Central memory CD8-positive, alpha-beta T cell (primary cell): ENCODE measurements around the gene STXBP6.
"Not testable (repeated sequence)": the region's sequence is repeated elsewhere in the genome, so short reads cannot be mapped to it uniquely, and the experiment has no call there.

Experiments used
- ATAC-seq: fragments of 150-1000 bp; cut with Tn5 transposase; replicated peaks from 2 replicates; pipeline ENCODE4 v1.10.0; 2022; ENCODE audit warnings: mild to moderate bottlenecking, moderate FRiP score, moderate number of reproducible peaks; ENCODE audit not compliant: poor library complexity, severe bottlenecking; ENCODE audit errors: extremely low read depth
- DNase-seq, 2 donors: peaks; one replicate each; pipeline ENCODE4 v3.0.0; 2021; ENCODE audit warnings: low spot score in 2 of 2
- H3K27ac Mint-ChIP-seq: one replicate; pipeline ENCODE4 v1.8.0; 2022; ENCODE audit warnings: low read depth, mild to moderate bottlenecking, moderate library complexity, mixed read lengths
- H3K27me3 Mint-ChIP-seq: one replicate; pipeline ENCODE4 v1.8.0; 2022; ENCODE audit warnings: mixed read lengths
- H3K36me3 Mint-ChIP-seq: one replicate; pipeline ENCODE4 v1.8.0; 2022; ENCODE audit warnings: mild to moderate bottlenecking, moderate library complexity, mixed read lengths; ENCODE audit not compliant: insufficient read depth
- H3K4me1 Mint-ChIP-seq: one replicate; pipeline ENCODE4 v1.8.0; 2022; ENCODE audit warnings: mixed read lengths
- H3K4me3 Mint-ChIP-seq: one replicate; pipeline ENCODE4 v1.8.0; 2022; ENCODE audit warnings: mild to moderate bottlenecking, moderate library complexity, mixed read lengths
- H3K9me3 Mint-ChIP-seq: one replicate; pipeline ENCODE4 v1.8.0; 2022; ENCODE audit warnings: mixed read lengths

Gene STXBP6

GRCh38 chr14:24966579-24966964, 83.4 kb downstream of the STXBP6 start:
- ATAC-seq (no peak), DNase-seq (no peak)
- no peaks in the 10 kb centered on the region for H3K9me3 Mint-ChIP-seq
- no peak overlapping the region for H3K27ac Mint-ChIP-seq
- no peak overlapping the region for H3K4me3 Mint-ChIP-seq
- H3K4me1 Mint-ChIP-seq, result no peaks in the 10 kb centered on the region
- H3K27me3 Mint-ChIP-seq, result peaks cover 34% of the 10 kb centered on the region
- H3K36me3 Mint-ChIP-seq, result no peaks in the 10 kb centered on the region

- Mint-ChIP-seq H3K9me3 (no peaks in the 10 kb centered on the region), H3K4me3 (no peak overlapping the region), H3K4me1 (no peaks in the 10 kb centered on the region), H3K27ac (no peak overlapping the region), H3K36me3 (no peaks in the 10 kb centered on the region), H3K27me3 (peaks cover 34% of the 10 kb centered on the region)
- no peak for ATAC-seq
- no peak for DNase-seq
Observed at GRCh38 chr14:24965934-24966578, 83.9 kb downstream of the STXBP6 start.

- Mint-ChIP-seq H3K27me3 (peaks cover 34% of the 10 kb centered on the region), H3K4me1 (no peaks in the 10 kb centered on the region), H3K27ac (no peak overlapping the region), H3K36me3 (no peaks in the 10 kb centered on the region), H3K9me3 (no peaks in the 10 kb centered on the region), H3K4me3 (no peak overlapping the region)
- DNase-seq (no peak), ATAC-seq (no peak)
Observed at GRCh38 chr14:24965578-24965933, 84.4 kb downstream of the STXBP6 start.

- Mint-ChIP-seq H3K27me3 (peaks cover 34% of the 10 kb centered on the region), H3K4me3 (no peak overlapping the region), H3K4me1 (no peaks in the 10 kb centered on the region), H3K9me3 (no peaks in the 10 kb centered on the region), H3K36me3 (no peaks in the 10 kb centered on the region), H3K27ac (no peak overlapping the region)
- DNase-seq, result no peak
- no peak for ATAC-seq
Observed at GRCh38 chr14:24964591-24964990, 85.4 kb downstream of the STXBP6 start.

GRCh38 chr14:24964048-24964447, 85.9 kb downstream of the STXBP6 start:
- Mint-ChIP-seq H3K9me3 (no peaks in the 10 kb centered on the region), H3K27me3 (peaks cover 32% of the 10 kb centered on the region)

GRCh38 chr14:24962118-24962517, 87.8 kb downstream of the STXBP6 start:
- peaks cover 21% of the 10 kb centered on the region for H3K27me3 Mint-ChIP-seq
- H3K4me1 Mint-ChIP-seq, H3K36me3 Mint-ChIP-seq, H3K27ac Mint-ChIP-seq, DNase-seq, ATAC-seq, H3K9me3 Mint-ChIP-seq, H3K4me3 Mint-ChIP-seq: not testable (repeated sequence)

More at GRCh38 chr14:24964048-24964447, 85.9 kb downstream of the STXBP6 start:
- Mint-ChIP-seq H3K4me1 (no peaks in the 10 kb centered on the region), H3K36me3 (no peaks in the 10 kb centered on the region), H3K27ac (no peak overlapping the region), H3K4me3 (no peak overlapping the region)
- DNase-seq (no peak), ATAC-seq (no peak)

- Mint-ChIP-seq H3K27ac (no peak overlapping the region), H3K4me1 (no peaks in the 10 kb centered on the region), H3K27me3 (peaks cover 13% of the 10 kb centered on the region), H3K4me3 (no peak overlapping the region), H3K9me3 (no peaks in the 10 kb centered on the region), H3K36me3 (no peaks in the 10 kb centered on the region)
- DNase-seq (no peak), ATAC-seq (no peak)
Observed at GRCh38 chr14:24960816-24961215, 89.1 kb downstream of the STXBP6 start.

- Mint-ChIP-seq H3K36me3 (no peaks in the 10 kb centered on the region), H3K27ac (no peak overlapping the region), H3K4me1 (no peaks in the 10 kb centered on the region), H3K9me3 (no peaks in the 10 kb centered on the region), H3K27me3 (peaks cover 16% of the 10 kb centered on the region), H3K4me3 (no peak overlapping the region)
- DNase-seq (no peak), ATAC-seq (no peak)
Observed at GRCh38 chr14:24959791-24960331, 90.1 kb downstream of the STXBP6 start.

- Mint-ChIP-seq H3K9me3 (no peaks in the 10 kb centered on the region), H3K27ac (no peak overlapping the region), H3K4me3 (no peak overlapping the region), H3K36me3 (no peaks in the 10 kb centered on the region), H3K4me1 (no peaks in the 10 kb centered on the region), H3K27me3 (peaks cover 27% of the 10 kb centered on the region)
- ATAC-seq (no peak), DNase-seq (no peak)
Observed at GRCh38 chr14:24958271-24958670, 91.7 kb downstream of the STXBP6 start.

GRCh38 chr14:24957814-24958213, 92.1 kb downstream of the STXBP6 start:
- H3K9me3 Mint-ChIP-seq, result no peaks in the 10 kb centered on the region
- no peak for DNase-seq
- no peak for ATAC-seq
- no peak overlapping the region for H3K27ac Mint-ChIP-seq
- H3K4me3 Mint-ChIP-seq, result no peak overlapping the region
- no peaks in the 10 kb centered on the region for H3K4me1 Mint-ChIP-seq
- H3K27me3 Mint-ChIP-seq, result peaks cover 31% of the 10 kb centered on the region
- no peaks in the 10 kb centered on the region for H3K36me3 Mint-ChIP-seq

- no peak for DNase-seq
- no peak overlapping the region for H3K4me3 Mint-ChIP-seq
- no peak overlapping the region for H3K27ac Mint-ChIP-seq
- no peaks in the 10 kb centered on the region for H3K4me1 Mint-ChIP-seq
- ATAC-seq, result no peak
- H3K36me3 Mint-ChIP-seq, result no peaks in the 10 kb centered on the region
- no peaks in the 10 kb centered on the region for H3K9me3 Mint-ChIP-seq
- peaks cover 31% of the 10 kb centered on the region for H3K27me3 Mint-ChIP-seq
Observed at GRCh38 chr14:24956104-24956503, 93.8 kb downstream of the STXBP6 start.

- ATAC-seq, result no peak
- no peaks in the 10 kb centered on the region for H3K9me3 Mint-ChIP-seq
- no peak for DNase-seq
- H3K27ac Mint-ChIP-seq, result no peak overlapping the region
- peaks cover 31% of the 10 kb centered on the region for H3K27me3 Mint-ChIP-seq
- H3K4me3 Mint-ChIP-seq, result no peak overlapping the region
- no peaks in the 10 kb centered on the region for H3K36me3 Mint-ChIP-seq
- H3K4me1 Mint-ChIP-seq, result no peaks in the 10 kb centered on the region
Observed at GRCh38 chr14:24954700-24955037, 95.3 kb downstream of the STXBP6 start.

GRCh38 chr14:24954037-24954699, 95.8 kb downstream of the STXBP6 start:
- Mint-ChIP-seq H3K27ac (no peak overlapping the region), H3K27me3 (peaks cover 31% of the 10 kb centered on the region), H3K4me1 (no peaks in the 10 kb centered on the region), H3K4me3 (no peak overlapping the region), H3K9me3 (no peaks in the 10 kb centered on the region), H3K36me3 (no peaks in the 10 kb centered on the region)
- no peak for ATAC-seq
- DNase-seq, result no peak
